Measurements from ENCODE around the gene PI3.

The PI3 gene

DNA sequence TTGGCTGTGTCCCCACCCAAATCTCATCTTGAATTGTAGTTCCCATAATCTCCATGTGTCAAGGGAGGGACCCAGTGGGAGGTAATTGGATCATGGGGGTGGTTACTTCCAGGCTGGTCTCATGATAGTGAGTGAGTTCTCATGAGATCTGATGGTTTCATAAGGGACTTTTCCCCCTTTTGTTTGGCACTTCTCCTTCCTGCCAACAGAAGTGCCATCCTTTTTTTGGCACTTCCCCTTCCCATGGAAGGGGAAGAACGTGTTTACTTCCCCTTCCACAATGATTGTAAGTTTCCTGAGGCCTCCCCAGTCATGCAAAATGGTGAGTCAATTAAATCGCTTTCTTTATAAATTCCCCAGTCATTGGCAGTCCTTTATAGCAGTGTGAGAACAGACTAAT is 18.0 kb upstream of the PI3 start:
- Mint-ChIP-seq H3K4me3 (no peak overlapping the region), H3K9me3 (peaks cover 17% of the 10 kb centered on the region), H3K36me3 (ENCODE audit: insufficient read depth) (no peaks in the 10 kb centered on the region), H3K4me1 (no peaks in the 10 kb centered on the region), H3K27me3 (peaks cover 95% of the 10 kb centered on the region), H3K27ac (ENCODE audit: low read depth) (no peak overlapping the region)
- no peak for DNase-seq (ENCODE audit: low spot score in 2 of 2)
- ATAC-seq (replicated peaks; ENCODE audit: extremely low read depth, poor library complexity, severe bottlenecking), result no peak

DNA sequence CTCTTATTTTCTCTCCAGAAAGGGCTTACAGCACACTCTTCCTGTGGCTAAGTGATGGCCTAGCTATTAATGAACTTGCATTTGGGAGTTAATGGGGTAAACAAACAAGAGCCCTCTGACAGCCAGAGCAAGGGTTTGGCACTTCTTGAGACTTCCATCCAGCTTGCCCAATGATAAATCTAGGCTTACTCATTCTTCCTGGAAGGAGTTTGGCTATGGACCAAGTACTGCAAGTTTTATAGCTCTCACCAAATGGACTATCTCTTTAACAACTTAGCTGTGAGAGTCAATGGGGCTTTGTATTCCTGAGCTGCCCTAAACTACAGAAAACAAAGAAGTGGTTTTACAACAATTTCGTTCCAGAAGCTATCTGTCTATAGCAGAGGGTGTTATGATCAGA is 16.7 kb upstream of the PI3 start:
- no peaks in the 10 kb centered on the region for H3K36me3 Mint-ChIP-seq (ENCODE audit: insufficient read depth)
- DNase-seq (ENCODE audit: low spot score in 2 of 2) (no peak), ATAC-seq (replicated peaks; ENCODE audit: extremely low read depth, poor library complexity, severe bottlenecking) (no peak)
- peaks cover 26% of the 10 kb centered on the region for H3K9me3 Mint-ChIP-seq
- H3K27me3 Mint-ChIP-seq, result peaks cover 95% of the 10 kb centered on the region
- no peak overlapping the region for H3K27ac Mint-ChIP-seq (ENCODE audit: low read depth)
- H3K4me3 Mint-ChIP-seq, result no peak overlapping the region
- H3K4me1 Mint-ChIP-seq, result no peaks in the 10 kb centered on the region

DNA sequence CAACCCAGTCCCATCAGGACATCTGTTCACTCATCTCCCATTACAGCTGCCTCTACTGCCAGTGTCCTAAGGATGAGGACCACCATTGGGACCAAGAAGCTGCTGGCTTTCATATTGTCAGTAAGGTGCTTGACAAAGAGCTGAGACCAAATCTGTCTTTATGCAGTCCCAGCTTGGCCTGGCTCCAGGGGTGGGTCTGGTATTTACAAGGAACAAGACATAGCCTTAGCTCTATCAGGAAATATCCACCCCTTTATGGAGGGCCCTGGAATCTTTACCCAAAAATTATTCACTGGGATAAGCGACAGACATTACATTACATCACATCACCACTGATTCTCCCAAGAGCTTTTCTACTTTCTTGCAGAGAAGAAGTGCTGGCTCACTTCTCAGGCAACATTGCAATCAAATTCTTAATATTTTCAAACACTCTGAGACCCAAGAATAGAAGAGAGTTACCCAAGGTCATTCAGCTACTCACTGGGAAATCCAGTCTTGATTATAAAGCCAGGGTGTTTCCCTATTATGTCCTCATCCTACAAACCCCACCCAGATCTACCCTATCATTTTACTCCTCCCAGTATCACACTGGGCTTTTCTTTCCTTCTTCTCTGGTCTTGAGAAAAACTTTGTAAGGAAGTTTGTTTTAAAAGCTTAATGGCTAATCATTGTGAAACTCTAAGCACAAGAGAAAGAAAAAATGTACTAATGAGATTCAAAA is 11.5 kb upstream of the PI3 start:
- Mint-ChIP-seq H3K27ac (ENCODE audit: low read depth) (no peak overlapping the region), H3K27me3 (peaks cover 90% of the 10 kb centered on the region), H3K36me3 (ENCODE audit: insufficient read depth) (no peaks in the 10 kb centered on the region), H3K4me3 (no peak overlapping the region), H3K9me3 (peaks cover 24% of the 10 kb centered on the region), H3K4me1 (no peaks in the 10 kb centered on the region)
- DNase-seq (ENCODE audit: low spot score in 2 of 2) (no peak), ATAC-seq (replicated peaks; ENCODE audit: extremely low read depth, poor library complexity, severe bottlenecking) (no peak)

DNA sequence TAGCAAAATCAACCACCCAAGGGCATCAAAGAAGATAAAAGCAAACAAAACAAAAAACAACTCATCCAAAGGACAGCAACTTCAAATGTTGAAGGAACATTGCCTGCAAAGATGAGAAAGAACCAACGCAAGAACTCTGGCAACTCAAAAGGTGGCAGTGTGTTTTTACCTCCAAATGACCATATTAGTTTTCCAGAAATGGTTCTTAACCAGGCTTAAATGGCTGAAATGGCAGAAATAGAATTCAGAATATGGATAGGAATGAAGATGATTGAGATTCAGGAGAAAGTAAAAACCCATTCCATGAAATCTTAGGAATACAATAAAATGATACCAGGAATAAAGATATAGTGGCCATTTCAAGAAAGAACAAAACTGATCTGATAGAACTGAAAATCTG is 9.8 kb upstream of the PI3 start:
- Mint-ChIP-seq H3K27me3 (peaks cover 76% of the 10 kb centered on the region), H3K9me3 (peaks cover 11% of the 10 kb centered on the region), H3K36me3 (ENCODE audit: insufficient read depth) (no peaks in the 10 kb centered on the region), H3K4me3 (no peak overlapping the region), H3K27ac (ENCODE audit: low read depth) (no peak overlapping the region), H3K4me1 (no peaks in the 10 kb centered on the region)
- DNase-seq (ENCODE audit: low spot score in 2 of 2) (no peak), ATAC-seq (replicated peaks; ENCODE audit: extremely low read depth, poor library complexity, severe bottlenecking) (no peak)

DNA sequence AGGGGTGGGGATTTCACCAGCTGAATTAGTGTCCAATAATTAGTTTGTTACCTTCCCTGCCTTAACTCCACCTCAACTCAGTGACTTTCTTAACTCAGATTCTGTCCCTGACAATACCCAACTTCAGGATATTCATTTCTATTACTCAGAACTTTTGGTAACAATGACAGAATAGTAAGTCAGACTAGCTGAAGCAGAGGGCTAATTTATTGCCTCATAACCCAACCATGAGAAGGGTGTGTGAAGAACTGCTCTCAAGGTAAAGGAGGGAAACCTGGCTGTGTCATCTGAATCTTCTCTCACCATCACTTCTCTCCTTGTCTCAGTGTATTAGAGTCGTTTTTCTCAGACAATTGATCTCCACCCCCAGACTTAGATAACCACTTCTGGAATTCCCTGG is 1.2 kb upstream of the PI3 start:
- H3K27ac Mint-ChIP-seq (ENCODE audit: low read depth), result no peak overlapping the region
- DNase-seq (ENCODE audit: low spot score in 2 of 2) (no peak), ATAC-seq (replicated peaks; ENCODE audit: extremely low read depth, poor library complexity, severe bottlenecking) (no peak)
- H3K27me3 Mint-ChIP-seq, result peaks cover 55% of the 10 kb centered on the region
- no peaks in the 10 kb centered on the region for H3K9me3 Mint-ChIP-seq
- H3K4me3 Mint-ChIP-seq, result no peak overlapping the region
- no peaks in the 10 kb centered on the region for H3K4me1 Mint-ChIP-seq
- peaks cover 2% of the 10 kb centered on the region for H3K36me3 Mint-ChIP-seq (ENCODE audit: insufficient read depth)

DNA sequence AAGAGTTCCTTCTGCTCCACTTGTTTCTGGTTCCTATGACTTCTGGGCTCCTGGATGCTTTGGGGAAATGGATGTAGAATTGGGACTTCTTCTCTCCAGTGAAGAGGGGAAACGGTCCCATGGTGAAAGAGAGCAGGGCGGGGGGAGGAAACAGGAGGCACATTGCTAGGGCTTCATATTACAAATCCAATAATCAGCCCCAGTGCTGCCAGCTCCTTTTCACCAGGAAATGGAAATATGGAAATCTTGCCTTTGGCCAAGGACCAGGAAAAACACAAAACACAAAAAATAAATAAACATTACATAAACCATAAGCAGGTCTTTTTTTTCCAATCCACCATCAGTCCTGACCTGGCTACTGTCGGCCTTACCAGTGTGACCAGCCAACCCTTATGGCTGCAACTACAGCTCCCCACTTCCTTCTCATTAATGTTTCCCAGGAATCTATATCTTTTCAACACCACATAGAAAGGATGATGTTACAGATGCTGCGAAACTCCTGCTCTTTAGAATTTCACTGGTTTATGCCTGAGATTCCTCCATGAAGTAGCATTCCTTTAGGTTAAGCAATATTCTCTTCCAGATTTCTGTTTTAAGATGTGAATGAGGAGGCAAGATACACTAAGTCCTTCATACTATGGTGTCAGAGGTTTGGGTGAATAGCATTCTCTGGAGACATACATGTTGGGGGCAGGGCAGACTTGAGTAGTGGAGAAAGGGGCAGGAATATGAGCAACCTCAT is 2.0 kb downstream of the PI3 start:
- Mint-ChIP-seq H3K4me1 (no peaks in the 10 kb centered on the region), H3K4me3 (no peak overlapping the region), H3K27me3 (peaks cover 34% of the 10 kb centered on the region), H3K9me3 (no peaks in the 10 kb centered on the region), H3K36me3 (ENCODE audit: insufficient read depth) (no peaks in the 10 kb centered on the region), H3K27ac (ENCODE audit: low read depth) (no peak overlapping the region)
- DNase-seq (ENCODE audit: low spot score in 2 of 2) (no peak), ATAC-seq (replicated peaks; ENCODE audit: extremely low read depth, poor library complexity, severe bottlenecking) (no peak)

DNA sequence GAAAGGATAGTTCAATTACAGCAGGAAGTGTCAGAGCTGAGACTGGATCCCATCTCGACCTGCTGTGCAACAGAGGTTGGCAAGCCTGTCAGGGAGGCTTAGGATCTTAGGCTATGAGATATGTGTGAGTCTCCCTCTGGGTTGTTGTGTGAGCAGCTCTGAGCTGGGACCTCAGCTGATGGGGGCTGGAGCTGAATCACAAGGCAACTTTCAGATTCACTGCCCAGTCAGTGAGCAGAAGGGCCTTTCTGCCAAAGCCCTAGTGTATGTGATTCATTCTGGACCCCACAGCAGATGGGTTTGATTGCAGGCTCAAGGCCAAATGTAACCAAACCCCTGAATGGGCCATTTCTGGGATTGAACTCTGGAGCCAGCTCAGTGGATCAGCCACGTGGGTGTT is 4.5 kb downstream of the PI3 start:
- H3K27ac Mint-ChIP-seq (ENCODE audit: low read depth), result no peak overlapping the region
- H3K36me3 Mint-ChIP-seq (ENCODE audit: insufficient read depth), result no peaks in the 10 kb centered on the region
- DNase-seq (ENCODE audit: low spot score in 2 of 2) (no peak), ATAC-seq (replicated peaks; ENCODE audit: extremely low read depth, poor library complexity, severe bottlenecking) (no peak)
- no peak overlapping the region for H3K4me3 Mint-ChIP-seq
- H3K9me3 Mint-ChIP-seq, result no peaks in the 10 kb centered on the region
- H3K4me1 Mint-ChIP-seq, result no peaks in the 10 kb centered on the region
- peaks cover 32% of the 10 kb centered on the region for H3K27me3 Mint-ChIP-seq

DNA sequence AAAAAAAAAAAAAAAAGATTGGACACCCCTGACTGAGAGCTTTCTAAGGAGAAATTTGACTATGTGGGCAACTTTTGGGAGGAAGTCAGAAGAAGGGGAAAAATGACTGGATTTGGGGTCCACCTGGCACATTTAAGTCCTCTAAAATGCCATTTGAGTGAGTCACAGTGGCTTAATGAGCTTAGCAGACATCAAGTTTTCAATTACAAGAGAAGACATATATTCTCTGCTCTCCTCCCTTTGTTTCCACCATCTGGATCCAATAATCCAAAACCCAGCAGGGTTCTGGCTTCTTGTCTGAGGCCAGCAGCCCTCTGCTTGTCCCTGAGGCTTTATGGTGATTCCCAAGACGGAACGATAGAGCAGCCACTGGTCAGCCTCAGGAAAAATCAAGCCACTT is 6.9 kb downstream of the PI3 start:
- Mint-ChIP-seq H3K4me1 (no peaks in the 10 kb centered on the region), H3K27ac (ENCODE audit: low read depth) (no peak overlapping the region), H3K4me3 (no peak overlapping the region), H3K27me3 (peaks cover 17% of the 10 kb centered on the region), H3K36me3 (ENCODE audit: insufficient read depth) (no peaks in the 10 kb centered on the region), H3K9me3 (no peaks in the 10 kb centered on the region)
- no peak for ATAC-seq (replicated peaks; ENCODE audit: extremely low read depth, poor library complexity, severe bottlenecking)
- no peak for DNase-seq (ENCODE audit: low spot score in 2 of 2)

DNA sequence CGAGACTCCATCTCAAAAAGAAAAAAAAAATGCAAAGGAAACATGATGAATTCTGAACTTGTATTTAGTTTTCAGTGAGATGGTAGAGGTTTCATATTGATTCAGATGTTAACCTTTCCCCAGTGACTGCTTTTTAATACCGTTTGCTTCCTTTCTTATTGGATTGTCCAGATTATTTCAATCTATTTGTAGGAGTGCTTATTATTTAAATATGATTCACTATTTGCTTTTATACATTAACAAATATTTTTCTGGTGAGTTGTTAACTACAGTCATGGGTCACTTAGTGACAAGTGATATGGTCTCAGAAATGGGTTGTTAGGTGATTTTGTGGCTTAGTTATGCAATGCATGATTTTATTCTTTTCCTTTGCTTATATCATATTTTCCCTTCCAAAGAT is 8.4 kb downstream of the PI3 start:
- Mint-ChIP-seq H3K4me1 (no peaks in the 10 kb centered on the region), H3K36me3 (ENCODE audit: insufficient read depth) (no peaks in the 10 kb centered on the region), H3K27me3 (peaks cover 8% of the 10 kb centered on the region), H3K9me3 (no peaks in the 10 kb centered on the region), H3K4me3 (no peak overlapping the region), H3K27ac (ENCODE audit: low read depth) (no peak overlapping the region)
- ATAC-seq (replicated peaks; ENCODE audit: extremely low read depth, poor library complexity, severe bottlenecking), result no peak
- DNase-seq (ENCODE audit: low spot score in 2 of 2), result no peak

DNA sequence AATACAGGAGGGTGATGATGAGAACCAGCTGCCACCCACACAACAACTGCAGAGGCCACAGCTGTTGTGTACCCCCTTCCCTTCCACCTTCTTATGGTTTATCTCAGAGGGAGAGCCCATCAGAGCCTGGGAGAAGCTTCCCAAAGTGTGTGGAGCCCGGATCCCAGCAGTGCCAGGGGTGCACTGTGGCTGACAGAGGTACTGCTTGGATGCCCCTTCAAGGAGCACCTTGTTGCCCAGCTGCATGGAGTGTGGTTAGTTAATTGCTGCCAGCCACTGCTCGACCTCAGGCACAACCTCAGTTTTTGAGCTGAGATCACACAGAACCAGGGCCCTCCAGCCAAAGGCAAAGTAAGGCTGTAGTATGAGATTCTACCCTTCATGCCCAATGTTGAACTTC is 13.0 kb downstream of the PI3 start:
- H3K27me3 Mint-ChIP-seq, result peaks cover 20% of the 10 kb centered on the region
- DNase-seq (ENCODE audit: low spot score in 2 of 2) (no peak), ATAC-seq (replicated peaks; ENCODE audit: extremely low read depth, poor library complexity, severe bottlenecking) (no peak)
- H3K4me3 Mint-ChIP-seq, result no peak overlapping the region
- no peaks in the 10 kb centered on the region for H3K36me3 Mint-ChIP-seq (ENCODE audit: insufficient read depth)
- no peaks in the 10 kb centered on the region for H3K4me1 Mint-ChIP-seq
- no peak overlapping the region for H3K27ac Mint-ChIP-seq (ENCODE audit: low read depth)
- H3K9me3 Mint-ChIP-seq, result no peaks in the 10 kb centered on the region

DNA sequence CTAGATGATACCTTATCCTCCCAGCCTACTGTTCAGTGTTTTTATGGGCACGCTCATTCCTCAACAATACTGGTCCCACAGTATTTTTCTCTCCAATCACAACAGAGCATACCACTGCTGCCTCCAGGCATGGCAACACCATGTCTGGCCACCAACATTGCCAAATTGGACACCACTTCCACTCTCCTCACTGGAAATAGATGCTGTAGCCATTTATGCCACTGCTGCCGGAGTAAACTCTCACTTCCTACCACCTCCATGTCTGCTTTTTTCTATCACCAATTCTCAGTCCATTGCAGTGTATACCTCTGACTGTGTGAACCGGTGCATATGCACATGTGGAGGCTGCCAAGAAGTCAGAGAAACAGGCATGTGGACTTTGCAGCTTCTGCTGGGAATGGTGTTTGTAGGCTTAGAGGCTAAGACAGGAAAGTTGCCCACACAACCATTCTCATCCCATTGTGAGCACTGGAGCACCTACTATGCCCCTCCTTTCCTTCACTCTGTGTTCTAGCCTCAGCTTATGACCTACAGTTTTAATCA is 14.4 kb downstream of the PI3 start:
- DNase-seq (ENCODE audit: low spot score in 2 of 2), result no peak
- Mint-ChIP-seq H3K4me3 (no peak overlapping the region), H3K4me1 (no peaks in the 10 kb centered on the region), H3K36me3 (ENCODE audit: insufficient read depth) (no peaks in the 10 kb centered on the region), H3K27ac (ENCODE audit: low read depth) (no peak overlapping the region), H3K27me3 (peaks cover 26% of the 10 kb centered on the region), H3K9me3 (no peaks in the 10 kb centered on the region)
- no peak for ATAC-seq (replicated peaks; ENCODE audit: extremely low read depth, poor library complexity, severe bottlenecking)

DNA sequence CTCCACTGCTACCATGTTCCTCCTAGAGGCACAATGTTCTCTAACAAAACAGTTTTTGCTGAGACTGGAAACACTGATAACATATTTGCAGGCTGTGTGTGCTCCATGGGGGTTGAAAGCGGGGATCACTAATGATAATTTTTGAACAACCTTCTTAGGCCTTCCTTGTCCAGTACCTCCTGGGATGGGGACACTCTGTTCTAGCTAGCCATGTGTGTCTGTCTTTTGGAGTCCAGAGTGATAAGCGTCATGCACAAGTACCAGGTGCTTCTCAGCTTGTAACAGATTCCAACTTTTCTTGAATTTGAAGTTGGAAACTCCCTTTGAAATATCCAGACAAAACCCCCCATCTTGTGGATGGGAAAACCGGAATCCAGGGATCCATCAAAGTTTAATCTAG is 15.2 kb downstream of the PI3 start:
- DNase-seq (ENCODE audit: low spot score in 2 of 2) (no peak), ATAC-seq (replicated peaks; ENCODE audit: extremely low read depth, poor library complexity, severe bottlenecking) (no peak)
- Mint-ChIP-seq H3K4me1 (no peaks in the 10 kb centered on the region), H3K36me3 (ENCODE audit: insufficient read depth) (no peaks in the 10 kb centered on the region), H3K9me3 (no peaks in the 10 kb centered on the region), H3K27me3 (peaks cover 29% of the 10 kb centered on the region), H3K4me3 (no peak overlapping the region), H3K27ac (ENCODE audit: low read depth) (no peak overlapping the region)

DNA sequence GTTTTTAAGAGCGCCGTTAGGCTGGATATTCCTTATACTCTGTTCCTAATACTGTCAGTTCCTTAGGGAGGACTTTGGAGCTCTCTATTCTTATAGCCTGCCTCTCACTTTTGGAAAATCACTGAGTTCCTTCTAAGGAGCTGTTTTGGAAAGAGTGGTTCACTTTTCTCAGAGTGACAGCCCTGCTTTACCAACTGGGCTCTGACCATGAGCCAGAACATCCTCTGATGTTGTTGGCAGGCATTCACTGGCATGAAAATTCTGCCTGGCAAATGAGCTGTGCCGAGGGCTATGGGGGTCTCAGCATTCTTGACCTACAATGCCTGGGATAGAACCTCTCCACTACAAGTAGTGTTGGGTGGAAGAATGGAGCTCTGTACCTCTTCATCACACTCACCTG is 17.2 kb downstream of the PI3 start:
- Mint-ChIP-seq H3K4me1 (no peaks in the 10 kb centered on the region), H3K4me3 (no peak overlapping the region), H3K27me3 (peaks cover 31% of the 10 kb centered on the region), H3K27ac (ENCODE audit: low read depth) (no peak overlapping the region), H3K36me3 (ENCODE audit: insufficient read depth) (no peaks in the 10 kb centered on the region), H3K9me3 (no peaks in the 10 kb centered on the region)
- DNase-seq (ENCODE audit: low spot score in 2 of 2), result no peak
- no peak for ATAC-seq (replicated peaks; ENCODE audit: extremely low read depth, poor library complexity, severe bottlenecking)
